Suppressor macrophage (primary cell): ENCODE results near the gene BRD7.
A peak's percentile ranks its signal among the peaks of the same experiment; 100 is the strongest.

ENCODE experiments used
- DNase-seq, 4 experiments: peaks; one replicate each; pipeline ENCODE4 v3.0.0-alpha.2; 2020 to 2022

Gene BRD7

GRCh38 chr16:50271148-50272041 is 97.4 kb downstream of the BRD7 start:
- no peak for DNase-seq

- DNase-seq = peak in 3 of 4 experiments; percentile 34 to 55 (median 47)
Observed at GRCh38 chr16:50270510-50271147, 98.2 kb downstream of the BRD7 start.

GRCh38 chr16:50269769-50270509 is 98.8 kb downstream of the BRD7 start:
- DNase-seq = no peak

- DNase-seq = peak in 1 of 4 experiments; percentile 0
Observed at GRCh38 chr16:50269061-50269705, 99.6 kb downstream of the BRD7 start.

- DNase-seq = peak in 1 of 4 experiments; percentile 27
Observed at GRCh38 chr16:50268352-50268751, 100.4 kb downstream of the BRD7 start.

GRCh38 chr16:50267651-50268050 is 101.1 kb downstream of the BRD7 start:
- peak; percentile 50 to 81 (median 74) for DNase-seq

GRCh38 chr16:50267151-50267631 is 101.6 kb downstream of the BRD7 start:
- peak in 1 of 4 experiments; percentile 19 for DNase-seq

GRCh38 chr16:50266337-50267091 is 102.3 kb downstream of the BRD7 start, which contains the start of gene ADCY7:
Gene ADCY7 (plus strand): TSS chr16:50266551. CDS start chr16:50288180, 21,629 bp downstream.
- DNase-seq = peak; percentile 80 to 92 (median 90)
